ENCODE results near the gene NOD1.
A peak's percentile ranks its signal among the peaks of the same experiment; 100 is the strongest.
"Not testable (repeated sequence)": the region's sequence is repeated elsewhere in the genome, so short reads cannot be mapped to it uniquely, and the experiment has no call there.

Gene NOD1

DNA sequence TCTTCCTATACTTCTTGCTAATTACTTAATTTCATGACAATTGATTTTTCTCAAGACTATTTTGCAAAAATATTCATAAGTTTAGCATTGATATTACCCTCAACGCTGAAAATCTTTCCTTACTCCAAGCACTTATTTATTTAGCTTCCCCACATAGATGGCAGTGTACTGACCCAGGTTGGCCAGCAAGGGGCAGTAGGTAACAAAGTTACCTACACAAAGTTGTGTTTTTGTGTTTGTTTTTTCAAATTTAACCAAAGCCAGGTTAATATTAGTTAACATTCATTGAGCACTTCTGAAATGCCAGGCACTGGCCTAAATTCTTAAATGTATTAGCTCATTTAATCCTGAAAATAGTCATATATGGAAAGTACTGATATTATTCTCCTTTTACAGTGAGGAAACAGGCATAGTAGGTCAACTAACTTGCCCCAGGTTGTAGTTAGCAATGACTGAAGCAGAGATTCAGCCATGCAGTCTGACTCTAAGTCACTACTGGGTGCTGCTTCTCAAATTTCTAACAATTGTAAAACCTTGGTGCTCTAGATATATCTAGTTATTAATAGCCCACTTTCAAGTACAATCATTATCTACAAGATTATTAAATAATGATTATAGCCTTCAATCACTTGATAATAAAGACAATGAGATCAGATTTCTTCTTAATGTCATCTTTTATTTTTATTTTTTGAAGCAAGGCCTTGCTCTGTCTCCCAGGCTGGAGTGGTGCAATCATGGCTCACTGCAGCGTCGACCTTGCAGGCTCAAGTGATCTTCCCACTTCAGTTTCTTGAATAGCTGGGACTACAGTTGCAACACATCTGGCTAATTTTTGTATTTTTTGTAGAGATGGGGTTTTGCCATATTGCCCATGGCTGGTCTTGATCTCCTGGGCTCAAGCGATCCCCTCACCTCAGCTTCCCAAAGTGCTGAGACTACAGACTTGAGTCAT lies 31.8 kb upstream of the NOD1 start:
- peak; percentile 81 for FAIRE-seq
- TF ChIP-seq POLR2A (IDR thresholded peaks at IDR 0.05; ENCODE audit: low read depth, low read length) = no peak

GRCh38 chr7:30509171-30509857 lies 30.7 kb upstream of the NOD1 start:
- DNase-seq (ENCODE audit: insufficient read length, low spot score); FAIRE-seq: not testable (repeated sequence)

More for the DNA sequence above, 31.8 kb upstream of the NOD1 start:
- DNase-seq (ENCODE audit: insufficient read length, low spot score) = no peak

- DNase-seq (ENCODE audit: insufficient read length, low spot score); FAIRE-seq: not testable (repeated sequence)
Measured at GRCh38 chr7:30507346-30507900, 28.8 kb upstream of the NOD1 start.

GRCh38 chr7:30505174-30505697 lies 26.7 kb upstream of the NOD1 start:
- DNase-seq (ENCODE audit: insufficient read length, low spot score) (no peak), FAIRE-seq (no peak)
- TF ChIP-seq POLR2A (IDR thresholded peaks at IDR 0.05; ENCODE audit: low read depth, low read length) = no peak

GRCh38 chr7:30504301-30505173 lies 26.0 kb upstream of the NOD1 start, which contains the start of gene GGCT:
Gene GGCT (minus strand): TSS chr7:30504829. CDS start chr7:30504709, 120 bp downstream.
- TF ChIP-seq POLR2A (IDR thresholded peaks at IDR 0.05; ENCODE audit: low read depth, low read length) = peak; percentile 85
- FAIRE-seq (peak; percentile 91), DNase-seq (ENCODE audit: insufficient read length, low spot score) (peak; percentile 97)

GRCh38 chr7:30503274-30504212 lies 25.0 kb upstream of the NOD1 start:
- FAIRE-seq = no peak
- no peak for TF ChIP-seq POLR2A (IDR thresholded peaks at IDR 0.05; ENCODE audit: low read depth, low read length)
- no peak for DNase-seq (ENCODE audit: insufficient read length, low spot score)

GRCh38 chr7:30502470-30503251 lies 24.1 kb upstream of the NOD1 start:
- DNase-seq (ENCODE audit: insufficient read length, low spot score) (no peak), FAIRE-seq (no peak)
- no peak for TF ChIP-seq POLR2A (IDR thresholded peaks at IDR 0.05; ENCODE audit: low read depth, low read length)

- no peak for TF ChIP-seq POLR2A (IDR thresholded peaks at IDR 0.05; ENCODE audit: low read depth, low read length)
- DNase-seq (ENCODE audit: insufficient read length, low spot score) (no peak), FAIRE-seq (no peak)
Measured at GRCh38 chr7:30501264-30501663, 22.7 kb upstream of the NOD1 start.

DNA sequence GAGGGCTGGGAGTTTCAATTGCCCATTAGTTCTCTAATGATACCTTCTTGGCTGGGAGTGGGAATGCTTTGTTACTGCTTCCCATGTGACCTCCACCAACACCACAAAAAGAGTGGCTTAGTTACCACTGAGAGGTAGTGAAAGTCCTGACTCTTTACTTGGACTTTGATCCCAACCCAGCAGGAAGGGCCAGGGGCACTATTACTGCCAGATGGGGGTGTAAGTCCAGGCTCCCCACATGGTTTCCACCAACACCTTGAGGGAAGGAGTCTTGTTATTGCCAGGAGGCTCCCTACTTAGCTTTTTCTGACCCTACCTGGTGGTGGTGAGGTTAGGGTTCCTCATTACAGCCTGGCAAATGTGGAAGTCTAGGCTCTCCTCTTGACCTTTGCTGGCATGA lies 14.6 kb upstream of the NOD1 start:
- FAIRE-seq (no peak), DNase-seq (ENCODE audit: insufficient read length, low spot score) (no peak)
- no peak for TF ChIP-seq POLR2A (IDR thresholded peaks at IDR 0.05; ENCODE audit: low read depth, low read length)

- FAIRE-seq = no peak
- TF ChIP-seq POLR2A (IDR thresholded peaks at IDR 0.05; ENCODE audit: low read depth, low read length) = no peak
- DNase-seq (ENCODE audit: insufficient read length, low spot score) = no peak
Measured at GRCh38 chr7:30491417-30491816, 12.8 kb upstream of the NOD1 start.

GRCh38 chr7:30487371-30487770 lies 8.8 kb upstream of the NOD1 start:
- TF ChIP-seq POLR2A (IDR thresholded peaks at IDR 0.05; ENCODE audit: low read depth, low read length) = no peak
- FAIRE-seq (no peak), DNase-seq (ENCODE audit: insufficient read length, low spot score) (no peak)

GRCh38 chr7:30485667-30486066 lies 7.1 kb upstream of the NOD1 start:
- DNase-seq (ENCODE audit: insufficient read length, low spot score) (no peak), FAIRE-seq (no peak)
- TF ChIP-seq POLR2A (IDR thresholded peaks at IDR 0.05; ENCODE audit: low read depth, low read length) = no peak

DNA sequence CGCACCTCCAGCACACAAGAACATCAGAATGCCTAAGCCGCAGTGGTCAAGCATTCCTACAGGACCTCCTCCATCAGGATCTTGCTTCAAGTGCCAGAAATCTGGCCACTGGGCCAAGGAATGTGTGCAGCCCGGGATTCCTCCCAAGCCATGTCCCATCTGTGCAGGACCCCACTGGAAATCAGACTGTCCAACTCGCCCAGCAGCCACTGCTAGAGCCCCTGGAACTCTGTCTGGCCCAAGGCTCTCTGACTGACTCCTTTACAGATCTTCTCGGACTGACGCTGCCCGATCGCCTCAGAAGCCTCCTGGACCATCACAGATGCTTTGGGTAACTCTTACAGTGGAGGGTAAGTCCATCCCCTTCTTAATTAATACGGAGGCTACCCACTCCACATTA lies 2.8 kb upstream of the NOD1 start:
- DNase-seq (ENCODE audit: insufficient read length, low spot score); FAIRE-seq: not testable (repeated sequence)

Data from H54 (cell line).